PFSK-1 (cell line): ENCODE results near the gene FMO2.

Source experiments
- FOXP2 ChIP-seq: optimal IDR thresholded peaks from 2 replicates; pipeline ENCODE3; 2011; ENCODE audit warnings: borderline replicate concordance, control low read depth, inconsistent platforms; ENCODE audit not compliant: insufficient read depth; ENCODE audit errors: extremely low read length, extremely low read depth
- POLR2AphosphoS5 ChIP-seq: IDR thresholded peaks from 2 replicates; pipeline ENCODE4 v1.6.1; 2012; ENCODE audit warnings: low read depth, mild to moderate bottlenecking, control low read depth, low read length, moderate library complexity
- SIN3A ChIP-seq: IDR thresholded peaks from 2 replicates; pipeline ENCODE4 v1.6.1; 2012; ENCODE audit warnings: mild to moderate bottlenecking, low read length, moderate library complexity, borderline replicate concordance; ENCODE audit not compliant: insufficient read depth
- TAF1 ChIP-seq: IDR thresholded peaks from 2 replicates; pipeline ENCODE4 v1.6.1; 2012; ENCODE audit warnings: low read length, control low read depth, borderline replicate concordance; ENCODE audit not compliant: insufficient read depth
- TF ChIP-seq, protein P1 (sequence below), 2 experiments: IDR thresholded peaks; 2 replicates each; pipeline versions ENCODE4 v1.6.1 to v1.8.0; 2011 to 2012; ENCODE audit warnings: low read depth in 2 of 2, low read length in 2 of 2, control low read depth in 1 of 2, inconsistent platforms in 1 of 2, mild to moderate bottlenecking in 1 of 2, moderate library complexity in 1 of 2; ENCODE audit not compliant: insufficient read depth in 1 of 2

FMO2 gene

DNA sequence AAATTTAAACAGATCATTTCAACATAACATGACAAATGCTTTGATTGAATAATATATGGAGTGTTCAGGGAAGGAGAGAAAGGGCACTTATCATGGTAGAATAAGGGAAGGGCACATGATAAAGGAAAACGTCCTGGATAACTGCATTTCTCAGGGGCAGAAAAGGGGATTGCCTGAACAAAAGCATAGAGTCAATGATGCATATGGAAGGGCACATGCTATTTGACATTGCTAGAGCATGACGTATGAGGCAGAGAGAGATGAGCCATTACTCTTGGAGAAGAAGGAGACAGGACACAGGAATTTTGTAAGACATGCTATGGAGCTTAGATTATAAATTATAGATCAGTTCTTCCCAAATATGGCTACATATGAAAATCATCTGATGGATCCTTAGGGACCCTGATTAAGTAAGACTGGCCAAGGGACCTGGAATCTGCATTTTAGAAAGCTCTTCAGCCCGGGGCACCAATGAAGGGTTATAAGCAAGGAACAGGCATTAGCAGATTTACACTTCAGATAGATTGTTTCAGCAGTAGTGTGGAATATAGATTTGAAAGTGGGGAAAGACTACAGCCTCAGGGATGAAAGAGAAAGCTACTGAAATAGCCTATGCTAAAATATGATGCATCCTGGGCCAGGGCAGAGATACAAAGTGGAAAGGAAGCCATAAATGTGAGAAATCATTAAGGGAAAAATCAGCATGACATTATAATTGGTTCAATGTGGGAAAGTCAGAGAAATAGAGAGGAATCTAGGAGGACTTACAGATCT, 21.3 kb downstream of the FMO2 start:
- TF ChIP-seq POLR2AphosphoS5: no peak

DNA sequence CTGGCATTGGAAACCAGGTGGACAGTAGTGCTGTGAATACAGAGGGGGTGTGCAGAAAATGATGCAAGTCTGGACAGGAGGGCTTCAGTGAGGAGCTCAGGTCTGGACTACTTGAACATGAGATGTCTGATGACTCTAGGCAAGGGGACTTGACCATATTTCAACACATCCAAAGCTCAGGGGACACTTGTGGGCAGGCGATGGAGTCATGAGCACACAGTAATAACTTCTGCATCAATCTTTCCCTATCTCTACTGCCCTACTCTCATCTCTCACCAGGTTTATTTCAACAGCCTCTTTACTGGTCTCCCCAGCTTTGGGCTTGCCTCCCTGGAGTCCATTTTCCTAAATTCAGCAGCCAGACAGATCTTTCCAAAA, 21.9 kb downstream of the FMO2 start:
- no peak for TF ChIP-seq TAF1
- TF ChIP-seq POLR2AphosphoS5: no peak

DNA sequence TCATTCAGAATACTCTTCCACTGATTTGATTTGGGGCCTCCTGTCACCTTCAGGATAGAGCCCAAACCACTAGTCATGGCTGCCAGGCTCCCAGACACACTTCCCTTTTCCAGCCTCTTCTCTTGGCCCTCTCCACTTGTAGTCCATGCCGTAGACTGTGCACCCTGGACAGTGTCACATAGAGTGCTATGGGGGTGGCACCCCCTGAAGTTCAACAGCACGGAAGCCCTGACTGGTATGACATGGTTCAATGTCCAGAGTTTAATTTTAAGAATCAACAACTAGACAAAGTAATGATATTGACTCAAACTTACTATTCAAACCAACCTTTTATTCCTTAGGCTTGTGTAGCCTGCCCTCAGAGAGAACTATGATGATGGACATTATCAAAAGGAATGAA, 22.3 kb downstream of the FMO2 start:
- no peak for TF ChIP-seq POLR2AphosphoS5
- TF ChIP-seq, protein P1, sequence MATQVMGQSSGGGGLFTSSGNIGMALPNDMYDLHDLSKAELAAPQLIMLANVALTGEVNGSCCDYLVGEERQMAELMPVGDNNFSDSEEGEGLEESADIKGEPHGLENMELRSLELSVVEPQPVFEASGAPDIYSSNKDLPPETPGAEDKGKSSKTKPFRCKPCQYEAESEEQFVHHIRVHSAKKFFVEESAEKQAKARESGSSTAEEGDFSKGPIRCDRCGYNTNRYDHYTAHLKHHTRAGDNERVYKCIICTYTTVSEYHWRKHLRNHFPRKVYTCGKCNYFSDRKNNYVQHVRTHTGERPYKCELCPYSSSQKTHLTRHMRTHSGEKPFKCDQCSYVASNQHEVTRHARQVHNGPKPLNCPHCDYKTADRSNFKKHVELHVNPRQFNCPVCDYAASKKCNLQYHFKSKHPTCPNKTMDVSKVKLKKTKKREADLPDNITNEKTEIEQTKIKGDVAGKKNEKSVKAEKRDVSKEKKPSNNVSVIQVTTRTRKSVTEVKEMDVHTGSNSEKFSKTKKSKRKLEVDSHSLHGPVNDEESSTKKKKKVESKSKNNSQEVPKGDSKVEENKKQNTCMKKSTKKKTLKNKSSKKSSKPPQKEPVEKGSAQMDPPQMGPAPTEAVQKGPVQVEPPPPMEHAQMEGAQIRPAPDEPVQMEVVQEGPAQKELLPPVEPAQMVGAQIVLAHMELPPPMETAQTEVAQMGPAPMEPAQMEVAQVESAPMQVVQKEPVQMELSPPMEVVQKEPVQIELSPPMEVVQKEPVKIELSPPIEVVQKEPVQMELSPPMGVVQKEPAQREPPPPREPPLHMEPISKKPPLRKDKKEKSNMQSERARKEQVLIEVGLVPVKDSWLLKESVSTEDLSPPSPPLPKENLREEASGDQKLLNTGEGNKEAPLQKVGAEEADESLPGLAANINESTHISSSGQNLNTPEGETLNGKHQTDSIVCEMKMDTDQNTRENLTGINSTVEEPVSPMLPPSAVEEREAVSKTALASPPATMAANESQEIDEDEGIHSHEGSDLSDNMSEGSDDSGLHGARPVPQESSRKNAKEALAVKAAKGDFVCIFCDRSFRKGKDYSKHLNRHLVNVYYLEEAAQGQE (IDR thresholded peaks at IDR 0.05; ENCODE audit: insufficient read depth in 1 of 2, low read depth in 2 of 2, low read length in 2 of 2): no peak
- no peak for TF ChIP-seq SIN3A
- TF ChIP-seq TAF1: no peak
- TF ChIP-seq FOXP2: no peak

DNA sequence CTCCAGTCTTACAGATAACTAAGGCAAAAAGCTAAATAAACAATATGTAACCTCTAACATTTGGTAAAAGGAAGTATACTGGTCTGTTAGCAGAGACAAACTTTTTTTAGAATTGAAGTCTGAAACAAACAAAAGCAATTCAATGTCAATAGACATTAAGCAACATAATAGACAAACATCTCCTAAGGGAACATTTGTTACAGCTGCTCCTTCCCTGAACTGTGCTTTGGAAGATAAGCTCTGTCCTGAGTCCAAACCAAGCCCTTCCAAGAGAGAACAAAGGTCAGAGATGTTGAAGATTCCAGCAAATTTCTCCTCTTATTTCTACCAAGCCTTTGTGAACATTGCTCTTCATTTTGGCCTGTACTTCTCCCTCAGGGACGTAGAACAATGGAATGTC, 25.3 kb downstream of the FMO2 start:
- TF ChIP-seq SIN3A: no peak
- TF ChIP-seq, protein P1 (IDR thresholded peaks at IDR 0.05; ENCODE audit: insufficient read depth in 1 of 2, low read depth in 2 of 2, low read length in 2 of 2): no peak
- no peak for TF ChIP-seq POLR2AphosphoS5
- TF ChIP-seq TAF1: no peak
- TF ChIP-seq FOXP2: no peak

DNA sequence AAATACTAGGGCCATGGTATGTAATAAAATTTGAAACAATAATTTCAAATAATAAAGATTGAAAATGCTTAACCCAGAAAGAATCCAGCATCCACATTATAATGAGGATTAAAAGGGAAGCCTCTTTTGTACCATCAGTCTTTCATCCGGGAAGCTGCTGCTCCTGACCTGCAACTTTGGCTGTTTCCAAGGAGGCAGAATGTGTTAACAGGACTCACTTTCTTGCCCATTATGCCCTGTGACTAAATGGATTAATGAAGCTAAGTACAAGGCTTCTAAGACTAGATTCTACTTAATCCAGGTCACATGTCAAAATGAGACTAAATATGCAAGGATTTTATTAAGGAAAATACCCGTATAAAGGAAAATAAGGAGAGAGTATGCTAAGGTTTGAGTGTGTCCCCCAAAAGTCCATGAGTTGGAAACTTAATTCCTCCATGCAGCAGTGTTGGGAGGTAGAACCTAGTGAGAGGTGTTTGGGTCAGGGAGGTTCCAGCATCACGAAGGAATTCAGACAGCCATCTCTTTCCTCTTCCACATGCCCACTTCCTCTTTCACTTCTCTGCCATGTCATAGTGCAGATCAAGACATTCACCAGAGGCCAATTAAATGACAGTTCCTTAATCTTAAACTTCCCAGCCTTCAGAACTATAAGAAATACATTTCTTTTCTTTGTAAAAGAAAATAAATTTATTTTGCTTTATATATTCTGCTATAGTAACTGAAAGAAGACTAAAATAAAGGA, 27.7 kb downstream of the FMO2 start:
- TF ChIP-seq FOXP2: no peak
- no peak for TF ChIP-seq TAF1
- TF ChIP-seq SIN3A: no peak
- no peak for TF ChIP-seq POLR2AphosphoS5
- TF ChIP-seq, protein P1 (IDR thresholded peaks at IDR 0.05; ENCODE audit: insufficient read depth in 1 of 2, low read depth in 2 of 2, low read length in 2 of 2): no peak
